ENCODE measurements around the gene ZFHX3. TPM values are rescaled to one million over a fixed set of nuclear protein-coding genes. Genes with fewer than 3 reads are reported as not detected.

Gene ZFHX3
- total and polyA plus RNA-seq, 9 of the 15 experiments (the other 6 are each of a cell fraction or from before 2014, with no cell fraction given): 0.01 to 0.23 (median 0.06) TPM; not detected in 4

- no TSS peak for BruUV-seq (replicated peaks)
- TF ChIP-seq ZNF133 (CRISPR knock-in tag; IDR thresholded peaks at IDR 0.05) (no peak), NR3C1 (CRISPR knock-in tag; IDR thresholded peaks at IDR 0.05) (no peak), PHTF2 (CRISPR knock-in tag; IDR thresholded peaks at IDR 0.05) (no peak), ZNF592 (IDR thresholded peaks at IDR 0.05) (no peak), TCF15 (CRISPR knock-in tag; IDR thresholded peaks at IDR 0.05) (no peak), HIVEP1 (CRISPR knock-in tag; IDR thresholded peaks at IDR 0.05) (no peak), NCOA1 (IDR thresholded peaks at IDR 0.05; ENCODE audit: low read depth) (no peak), RCOR1 (IDR thresholded peaks at IDR 0.05; ENCODE audit: borderline replicate concordance in 1 of 2, low read depth in 2 of 2, low read length in 2 of 2) (no peak), NR0B1 (IDR thresholded peaks at IDR 0.05; ENCODE audit: partially characterized antibody) (no peak), ZBTB34 (CRISPR knock-in tag; IDR thresholded peaks at IDR 0.05) (no peak), GMEB1 (CRISPR knock-in tag; IDR thresholded peaks at IDR 0.05) (no peak), ZNF766 (CRISPR knock-in tag; conservative IDR thresholded peaks at IDR 0.05) (no peak), GATAD2B (IDR thresholded peaks at IDR 0.05; ENCODE audit: borderline replicate concordance) (no peak)
These were observed 149.6 kb downstream of the ZFHX3 start for GRCh38 chr16:72898216-72898825.

More at GRCh38 chr16:72898216-72898825, 149.6 kb downstream of the ZFHX3 start:
- ChIA-PET POLR2A (no interaction called here), CTCF (ENCODE audit: low intra/inter-chr PET ratio) (no interaction called here)
- H3K4me3 ChIP-seq: no peak overlapping the region
- FAIRE-seq: no peak
- no peaks in the 10 kb centered on the region for H3K9me3 ChIP-seq (replicated peaks; ENCODE audit: control insufficient read depth, insufficient read depth, low read depth, low read length)
- no peak for DNase-seq (ENCODE audit: extremely low read depth in 1 of 4, low spot score in 3 of 4)
- H3K27ac ChIP-seq (ENCODE audit: extremely low read depth, low read depth, low read length): no peak overlapping the region
- no peaks in the 10 kb centered on the region for H3K79me2 ChIP-seq (ENCODE audit: control insufficient read depth, insufficient read depth, low read length)
- H3K9me1 ChIP-seq (ENCODE audit: control insufficient read depth, insufficient read depth, low read length): no peaks in the 10 kb centered on the region
- peaks cover 12 to 49% of the 10 kb centered on the region in 2 experiments; a peak in 4 of 5 replicates for H3K27me3 ChIP-seq (ENCODE audit: control insufficient read depth in 2 of 2, insufficient read depth in 2 of 2, low read length in 2 of 2)
- no peak for ATAC-seq
- H3K4me2 ChIP-seq (ENCODE audit: insufficient read depth, low read length): no peak overlapping the region
- H3K4me1 ChIP-seq (replicated peaks in 1 of 2; ENCODE audit: control insufficient read depth in 2 of 2, insufficient read depth in 2 of 2, low read length in 2 of 2): no peaks in the 10 kb centered on the region
- no peak overlapping the region for H3K9ac ChIP-seq (ENCODE audit: insufficient read depth in 1 of 2, low read depth in 2 of 2, low read length in 2 of 2)
- H3K36me3 ChIP-seq (ENCODE audit: control insufficient read depth, insufficient read depth, low read length): no peaks in the 10 kb centered on the region
- no peak overlapping the region for H2AFZ ChIP-seq (ENCODE audit: low read depth, low read length)
- intact Hi-C loops (cut with micrococcal nuclease) (no loop called here), in situ Hi-C loops (cut with MboI) (no loop called here)
- WGBS (ENCODE audit: insufficient coverage, low coverage, missing lambda C conversion rate): under 1% methylated on average over 8 of the region's 8 CpGs
- no peaks in the 10 kb centered on the region for H4K20me1 ChIP-seq (replicated peaks; ENCODE audit: control insufficient read depth, insufficient read depth, low read length)

All from K562 (cell line).